ENCODE results near the gene ASTN2.

The ASTN2 gene

DNA sequence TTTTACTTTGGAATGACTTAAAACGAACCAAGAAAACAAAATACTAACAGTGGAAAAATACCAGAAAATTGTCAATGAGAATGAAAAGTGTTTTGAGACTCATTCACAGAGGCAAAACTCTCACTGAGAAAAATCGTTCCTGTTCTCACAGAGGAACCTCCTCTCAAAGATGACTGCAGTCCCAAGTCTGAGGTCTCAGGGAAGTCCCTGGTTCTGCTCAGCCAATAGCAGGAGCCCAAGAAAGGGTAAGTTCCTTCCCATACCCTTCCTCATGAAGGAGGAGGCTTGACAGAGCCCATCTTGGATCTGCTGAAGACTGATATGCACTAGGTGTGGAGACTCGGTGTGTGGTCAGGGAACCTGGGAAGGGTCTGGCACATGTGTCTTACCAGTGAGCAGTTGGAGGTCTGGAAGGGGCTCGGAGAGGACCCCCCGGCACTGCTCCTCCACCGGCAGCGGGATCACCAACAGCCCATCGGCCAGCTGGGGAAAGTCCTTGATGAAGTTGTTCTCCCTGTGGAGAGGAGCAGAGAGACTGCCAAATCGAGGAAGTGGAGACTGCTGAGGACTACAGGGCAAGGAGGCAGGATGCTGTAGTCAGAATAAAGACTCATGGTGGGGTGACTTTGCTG, 681.7 kb downstream of the ASTN2 start:
- no peaks in the 10 kb centered on the region for H3K27me3 ChIP-seq (ENCODE audit: insufficient read depth, low read length)
- H3K9ac ChIP-seq (ENCODE audit: low read depth, low read length), result no peak overlapping the region
- no peak overlapping the region for H3K27ac ChIP-seq (ENCODE audit: low read depth, low read length)
- H3K4me1 ChIP-seq (ENCODE audit: insufficient read depth, low read length), result no peaks in the 10 kb centered on the region
- WGBS, result 94% methylated on average over 8 of the region's 9 CpGs
- H3K36me3 ChIP-seq (ENCODE audit: insufficient read depth, low read length), result no peaks in the 10 kb centered on the region
- H3K4me3 ChIP-seq (ENCODE audit: low read length), result no peak overlapping the region
- H3K9me3 ChIP-seq (ENCODE audit: insufficient read depth, low read depth, low read length), result no peaks in the 10 kb centered on the region

DNA sequence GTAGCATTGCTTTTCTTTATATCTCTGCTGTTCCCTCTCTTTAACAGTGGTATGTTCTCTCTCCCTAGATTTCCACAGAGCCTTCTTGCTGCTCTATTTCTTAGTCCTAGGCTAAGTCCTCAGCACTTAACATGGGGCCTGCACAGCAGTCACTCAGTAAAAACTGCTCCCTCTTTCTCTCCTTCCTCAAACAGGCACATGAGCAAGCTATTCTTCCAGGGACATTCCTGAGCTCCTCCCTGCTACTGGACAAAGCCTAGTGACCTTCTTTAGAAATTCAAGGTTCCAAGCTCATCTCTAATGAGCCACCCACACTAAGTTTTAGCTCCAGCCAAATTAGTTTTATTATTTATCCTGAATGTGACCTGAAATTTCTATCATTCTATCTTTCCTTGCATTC, 688.3 kb downstream of the ASTN2 start:
- Histone ChIP-seq H3K4me1 (ENCODE audit: insufficient read depth, low read length) (no peaks in the 10 kb centered on the region), H3K36me3 (ENCODE audit: insufficient read depth, low read length) (no peaks in the 10 kb centered on the region), H3K4me3 (ENCODE audit: low read length) (no peak overlapping the region), H3K9me3 (ENCODE audit: insufficient read depth, low read depth, low read length) (no peaks in the 10 kb centered on the region), H3K27ac (ENCODE audit: low read depth, low read length) (no peak overlapping the region), H3K27me3 (ENCODE audit: insufficient read depth, low read length) (no peaks in the 10 kb centered on the region), H3K9ac (ENCODE audit: low read depth, low read length) (no peak overlapping the region)

DNA sequence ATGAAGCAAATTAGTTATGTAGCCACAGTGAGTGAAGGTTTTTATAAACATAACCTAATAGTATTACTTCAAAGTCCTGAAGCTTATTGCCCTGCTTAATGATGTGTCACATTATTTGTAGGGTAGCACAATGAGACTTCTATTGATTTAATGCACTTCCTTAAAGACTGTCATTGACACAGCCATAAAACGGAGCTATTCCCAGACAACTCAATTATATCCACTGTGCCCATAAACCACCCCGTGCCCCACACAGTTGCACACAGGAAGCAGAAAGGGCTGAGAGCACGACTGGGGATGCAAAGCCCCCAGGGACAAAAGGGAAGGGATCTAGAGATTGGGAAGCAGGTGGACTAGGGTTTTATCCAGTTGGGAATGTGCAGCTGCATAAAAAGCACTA, 690.7 kb downstream of the ASTN2 start:
- Histone ChIP-seq H3K9me3 (ENCODE audit: insufficient read depth, low read depth, low read length) (no peaks in the 10 kb centered on the region), H3K4me1 (ENCODE audit: insufficient read depth, low read length) (peaks cover 9% of the 10 kb centered on the region), H3K4me3 (ENCODE audit: low read length) (no peak overlapping the region), H3K9ac (ENCODE audit: low read depth, low read length) (no peak overlapping the region), H3K27me3 (ENCODE audit: insufficient read depth, low read length) (no peaks in the 10 kb centered on the region), H3K36me3 (ENCODE audit: insufficient read depth, low read length) (no peaks in the 10 kb centered on the region), H3K27ac (ENCODE audit: low read depth, low read length) (no peak overlapping the region)
- 80% methylated on average over 3 of the region's 3 CpGs for WGBS

DNA sequence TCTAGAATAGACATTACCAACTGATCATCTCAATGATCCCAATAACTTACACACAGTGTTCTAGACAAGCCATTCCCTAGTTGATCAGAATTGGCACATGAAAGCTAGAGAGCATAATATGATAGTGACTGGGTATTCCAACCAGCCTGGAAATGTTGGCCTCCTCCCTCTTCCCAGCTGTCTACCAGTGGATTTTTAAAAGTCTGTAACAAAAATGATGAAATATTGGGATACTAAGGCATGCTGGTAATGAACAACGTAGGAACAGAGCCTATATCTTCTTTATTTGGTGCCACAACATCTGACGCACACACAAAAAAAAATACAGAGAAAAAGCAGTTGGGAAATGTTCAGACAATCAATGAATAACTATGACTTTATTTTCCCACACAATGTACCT, 692.9 kb downstream of the ASTN2 start:
- no peak overlapping the region for H3K27ac ChIP-seq (ENCODE audit: low read depth, low read length)
- H3K9ac ChIP-seq (ENCODE audit: low read depth, low read length), result no peak overlapping the region
- no peaks in the 10 kb centered on the region for H3K36me3 ChIP-seq (ENCODE audit: insufficient read depth, low read length)
- H3K4me1 ChIP-seq (ENCODE audit: insufficient read depth, low read length), result peaks cover 9% of the 10 kb centered on the region
- H3K4me3 ChIP-seq (ENCODE audit: low read length), result no peak overlapping the region
- H3K27me3 ChIP-seq (ENCODE audit: insufficient read depth, low read length), result no peaks in the 10 kb centered on the region
- 80% methylated on average over 1 of the region's 2 CpGs for WGBS
- H3K9me3 ChIP-seq (ENCODE audit: insufficient read depth, low read depth, low read length), result no peaks in the 10 kb centered on the region

DNA sequence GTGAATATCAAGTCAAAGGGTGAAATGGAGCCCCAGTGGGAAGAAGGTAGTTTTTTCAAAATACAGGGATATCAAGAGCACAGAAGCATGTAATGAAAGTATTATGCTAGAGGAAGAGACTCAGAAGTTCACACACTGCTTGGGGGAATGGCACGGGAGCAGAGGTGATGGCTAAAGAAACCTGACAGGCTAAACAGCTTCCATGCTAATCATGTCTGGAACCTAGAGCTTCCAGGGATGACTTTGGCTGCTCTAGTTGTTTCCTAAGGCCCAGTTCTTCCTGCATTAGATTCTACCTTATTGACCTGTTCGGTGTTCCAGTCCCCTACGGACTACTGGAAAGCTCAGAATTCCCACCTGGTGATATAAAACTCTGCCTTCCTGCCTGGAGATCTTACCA, 693.4 kb downstream of the ASTN2 start:
- H3K9me3 ChIP-seq (ENCODE audit: insufficient read depth, low read depth, low read length), result no peaks in the 10 kb centered on the region
- no peak overlapping the region for H3K27ac ChIP-seq (ENCODE audit: low read depth, low read length)
- 93% methylated on average over 3 of the region's 3 CpGs for WGBS
- no peak overlapping the region for H3K4me3 ChIP-seq (ENCODE audit: low read length)
- peaks cover 9% of the 10 kb centered on the region for H3K4me1 ChIP-seq (ENCODE audit: insufficient read depth, low read length)
- no peak overlapping the region for H3K9ac ChIP-seq (ENCODE audit: low read depth, low read length)
- no peaks in the 10 kb centered on the region for H3K36me3 ChIP-seq (ENCODE audit: insufficient read depth, low read length)
- no peaks in the 10 kb centered on the region for H3K27me3 ChIP-seq (ENCODE audit: insufficient read depth, low read length)

DNA sequence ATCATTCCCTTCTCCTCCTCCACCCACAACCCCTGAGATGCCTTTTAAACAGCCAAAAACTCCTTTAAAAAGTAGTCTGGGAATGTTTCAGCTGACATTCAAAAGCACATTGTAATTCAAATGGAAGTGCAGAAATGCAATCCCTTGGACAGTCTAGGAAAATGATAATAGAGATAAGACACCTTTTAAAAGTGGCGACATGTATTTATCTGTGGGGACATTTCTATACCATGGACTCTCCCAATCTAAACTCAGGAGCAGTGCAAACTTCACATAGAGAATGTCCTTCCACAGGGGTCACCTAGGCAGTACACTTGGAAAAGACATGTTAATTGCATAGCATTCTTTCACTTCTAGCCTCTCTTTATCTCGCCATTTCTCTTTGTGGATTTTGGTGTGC, 694.7 kb downstream of the ASTN2 start:
- Histone ChIP-seq H3K9ac (ENCODE audit: low read depth, low read length) (no peak overlapping the region), H3K27me3 (ENCODE audit: insufficient read depth, low read length) (no peaks in the 10 kb centered on the region), H3K36me3 (ENCODE audit: insufficient read depth, low read length) (no peaks in the 10 kb centered on the region), H3K4me3 (ENCODE audit: low read length) (no peak overlapping the region), H3K9me3 (ENCODE audit: insufficient read depth, low read depth, low read length) (no peaks in the 10 kb centered on the region), H3K4me1 (ENCODE audit: insufficient read depth, low read length) (peaks cover 17% of the 10 kb centered on the region), H3K27ac (ENCODE audit: low read depth, low read length) (no peak overlapping the region)
- WGBS, result 55% methylated on average over 1 of the region's 2 CpGs

DNA sequence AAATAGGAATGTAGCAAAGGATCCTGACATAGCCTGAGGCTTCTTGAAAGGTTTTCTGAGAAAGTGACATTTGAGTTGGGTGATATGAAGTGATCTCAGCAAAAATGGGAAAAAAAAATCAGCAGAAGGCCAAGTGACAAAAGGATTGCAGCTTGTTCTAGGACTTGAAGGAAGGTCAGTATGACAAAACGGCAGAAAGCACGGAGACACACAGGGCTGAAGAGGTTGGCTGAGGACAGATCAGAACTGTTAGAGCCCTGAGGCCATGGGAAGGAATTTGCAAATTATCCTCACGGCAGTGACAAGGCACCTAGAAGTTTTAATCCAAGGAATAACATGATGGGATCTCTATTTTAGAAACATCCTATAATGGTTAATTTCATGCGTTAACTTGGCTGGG, 696.7 kb downstream of the ASTN2 start:
- no peak overlapping the region for H3K27ac ChIP-seq (ENCODE audit: low read depth, low read length)
- WGBS, result 72% methylated on average over 4 of the region's 4 CpGs
- no peak overlapping the region for H3K4me3 ChIP-seq (ENCODE audit: low read length)
- H3K9me3 ChIP-seq (ENCODE audit: insufficient read depth, low read depth, low read length), result no peaks in the 10 kb centered on the region
- H3K36me3 ChIP-seq (ENCODE audit: insufficient read depth, low read length), result no peaks in the 10 kb centered on the region
- no peaks in the 10 kb centered on the region for H3K27me3 ChIP-seq (ENCODE audit: insufficient read depth, low read length)
- H3K9ac ChIP-seq (ENCODE audit: low read depth, low read length), result no peak overlapping the region
- H3K4me1 ChIP-seq (ENCODE audit: insufficient read depth, low read length), result peaks cover 22% of the 10 kb centered on the region

DNA sequence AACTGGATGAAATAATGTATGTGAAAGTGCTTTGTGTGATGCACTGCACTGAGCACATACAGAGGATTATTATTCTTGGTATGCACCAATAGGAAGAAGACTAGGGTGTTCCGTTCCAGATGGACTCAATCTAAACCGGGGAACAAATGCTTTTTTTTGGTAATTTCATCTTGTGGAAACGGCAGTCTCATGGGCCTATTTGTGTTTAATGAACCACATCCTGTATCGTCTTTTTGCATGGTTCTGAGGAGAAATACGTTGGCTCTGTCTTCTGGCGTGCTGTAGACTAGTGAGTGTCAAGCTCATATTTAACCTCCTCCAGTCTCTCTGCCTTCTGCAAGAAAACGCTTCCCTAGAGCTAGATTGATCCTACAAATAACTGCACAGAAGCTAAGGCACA, 697.7 kb downstream of the ASTN2 start:
- H3K36me3 ChIP-seq (ENCODE audit: insufficient read depth, low read length), result no peaks in the 10 kb centered on the region
- WGBS, result 82% methylated on average over 7 of the region's 7 CpGs
- no peaks in the 10 kb centered on the region for H3K27me3 ChIP-seq (ENCODE audit: insufficient read depth, low read length)
- peaks cover 22% of the 10 kb centered on the region for H3K4me1 ChIP-seq (ENCODE audit: insufficient read depth, low read length)
- H3K27ac ChIP-seq (ENCODE audit: low read depth, low read length), result no peak overlapping the region
- no peaks in the 10 kb centered on the region for H3K9me3 ChIP-seq (ENCODE audit: insufficient read depth, low read depth, low read length)
- no peak overlapping the region for H3K9ac ChIP-seq (ENCODE audit: low read depth, low read length)
- H3K4me3 ChIP-seq (ENCODE audit: low read length), result no peak overlapping the region

DNA sequence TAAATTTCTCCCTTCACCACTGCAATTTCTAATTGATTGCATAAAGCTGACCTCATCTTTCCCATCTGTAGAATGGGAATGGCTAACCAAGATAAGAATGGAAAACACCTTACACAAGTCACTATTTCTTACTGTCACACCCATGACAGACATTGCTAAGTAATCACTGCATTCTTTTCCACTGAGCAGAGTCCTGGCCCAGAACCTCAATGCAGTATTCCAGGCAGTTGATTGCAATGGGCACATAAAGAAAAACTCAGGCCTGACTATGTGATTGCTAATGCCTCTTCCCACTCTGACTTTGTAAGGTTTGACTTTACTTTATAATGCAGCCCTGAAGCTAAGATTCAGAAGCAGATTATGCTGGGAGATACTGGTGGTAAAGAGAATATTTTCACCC, 698.4 kb downstream of the ASTN2 start:
- Histone ChIP-seq H3K27me3 (ENCODE audit: insufficient read depth, low read length) (no peaks in the 10 kb centered on the region), H3K4me3 (ENCODE audit: low read length) (no peak overlapping the region), H3K9me3 (ENCODE audit: insufficient read depth, low read depth, low read length) (no peaks in the 10 kb centered on the region), H3K27ac (ENCODE audit: low read depth, low read length) (no peak overlapping the region), H3K9ac (ENCODE audit: low read depth, low read length) (no peak overlapping the region), H3K4me1 (ENCODE audit: insufficient read depth, low read length) (peaks cover 22% of the 10 kb centered on the region), H3K36me3 (ENCODE audit: insufficient read depth, low read length) (no peaks in the 10 kb centered on the region)

DNA sequence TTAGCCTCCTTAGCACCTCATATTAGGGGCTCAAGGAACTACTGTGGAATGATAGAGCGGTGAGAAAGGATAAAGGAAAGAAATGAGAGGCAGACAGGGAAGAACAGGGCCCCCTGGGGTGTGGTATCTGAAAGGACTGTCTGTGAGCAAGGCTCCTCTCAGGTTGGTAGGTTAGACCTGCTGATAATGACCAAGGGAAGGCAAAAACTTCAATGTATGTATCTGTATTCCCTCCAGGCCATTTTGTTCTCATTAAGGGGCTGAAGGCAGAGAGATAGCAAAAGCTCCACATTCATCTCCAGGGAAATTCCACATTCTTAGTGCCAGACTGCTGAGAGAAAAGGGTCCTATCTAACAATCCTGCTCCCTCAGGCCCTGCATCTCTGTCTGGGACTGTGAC, 699.1 kb downstream of the ASTN2 start:
- Histone ChIP-seq H3K27me3 (ENCODE audit: insufficient read depth, low read length) (no peaks in the 10 kb centered on the region), H3K27ac (ENCODE audit: low read depth, low read length) (no peak overlapping the region), H3K9me3 (ENCODE audit: insufficient read depth, low read depth, low read length) (no peaks in the 10 kb centered on the region), H3K9ac (ENCODE audit: low read depth, low read length) (no peak overlapping the region), H3K36me3 (ENCODE audit: insufficient read depth, low read length) (no peaks in the 10 kb centered on the region), H3K4me3 (ENCODE audit: low read length) (no peak overlapping the region), H3K4me1 (ENCODE audit: insufficient read depth, low read length) (peaks cover 22% of the 10 kb centered on the region)
- 64% methylated on average over 1 of the region's 1 CpG for WGBS

DNA sequence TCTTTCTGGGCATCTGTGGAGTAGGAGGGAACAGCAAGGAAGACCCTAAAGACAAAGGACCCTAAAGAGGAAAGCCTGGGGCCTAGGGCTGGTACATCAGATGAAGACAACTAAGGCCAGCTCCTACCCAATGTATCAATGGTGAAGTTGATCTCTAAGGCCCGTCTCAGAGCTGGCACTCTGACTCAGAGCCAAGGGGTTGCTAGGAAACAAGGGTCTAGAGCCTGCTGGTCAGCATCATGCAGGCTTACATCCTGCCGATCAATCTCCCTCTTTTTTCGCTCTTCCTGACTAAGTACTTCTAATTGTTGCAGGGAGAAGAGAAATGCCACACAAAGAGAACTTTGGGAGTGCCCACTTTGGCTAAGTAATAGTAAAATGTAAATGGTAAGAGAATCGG, 701.6 kb downstream of the ASTN2 start:
- H3K4me1 ChIP-seq (ENCODE audit: insufficient read depth, low read length), result peaks cover 13% of the 10 kb centered on the region
- H3K36me3 ChIP-seq (ENCODE audit: insufficient read depth, low read length), result no peaks in the 10 kb centered on the region
- no peaks in the 10 kb centered on the region for H3K27me3 ChIP-seq (ENCODE audit: insufficient read depth, low read length)
- H3K27ac ChIP-seq (ENCODE audit: low read depth, low read length), result no peak overlapping the region
- WGBS, result 67% methylated on average over 4 of the region's 4 CpGs
- H3K9me3 ChIP-seq (ENCODE audit: insufficient read depth, low read depth, low read length), result no peaks in the 10 kb centered on the region
- H3K4me3 ChIP-seq (ENCODE audit: low read length), result no peak overlapping the region
- no peak overlapping the region for H3K9ac ChIP-seq (ENCODE audit: low read depth, low read length)

DNA sequence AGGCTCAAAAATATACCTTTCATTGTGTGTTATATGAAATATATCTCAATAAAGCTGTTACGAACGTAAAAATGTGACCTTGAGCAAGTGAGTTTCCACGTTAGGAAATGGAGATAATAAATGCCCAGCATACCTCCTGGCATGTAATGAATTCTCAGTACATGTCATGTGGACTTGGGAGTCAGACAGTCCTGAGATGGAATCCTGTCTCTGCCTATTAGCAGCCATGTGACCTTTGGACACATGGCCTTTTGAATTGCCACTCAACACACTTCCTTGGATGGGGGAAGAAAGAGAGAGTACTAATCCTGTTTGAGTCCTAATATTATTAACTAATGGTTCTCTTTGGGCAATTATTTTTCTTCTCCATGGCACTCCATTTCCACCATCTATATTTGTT, 702.1 kb downstream of the ASTN2 start:
- H3K27ac ChIP-seq (ENCODE audit: low read depth, low read length), result no peak overlapping the region
- H3K4me1 ChIP-seq (ENCODE audit: insufficient read depth, low read length), result peaks cover 13% of the 10 kb centered on the region
- no peak overlapping the region for H3K4me3 ChIP-seq (ENCODE audit: low read length)
- WGBS, result 82% methylated on average over 3 of the region's 3 CpGs
- H3K36me3 ChIP-seq (ENCODE audit: insufficient read depth, low read length), result no peaks in the 10 kb centered on the region
- no peaks in the 10 kb centered on the region for H3K27me3 ChIP-seq (ENCODE audit: insufficient read depth, low read length)
- H3K9ac ChIP-seq (ENCODE audit: low read depth, low read length), result no peak overlapping the region
- H3K9me3 ChIP-seq (ENCODE audit: insufficient read depth, low read depth, low read length), result no peaks in the 10 kb centered on the region

All from HUES64 (cell line).